Measurements from ENCODE around the gene SHPK.

The SHPK gene

GRCh38 chr17:3613124-3613523 lies 22.9 kb downstream of the SHPK start:
- DNase-seq (ENCODE audit: insufficient read length), result no peak
- TF ChIP-seq POLR2AphosphoS5 (IDR thresholded peaks at IDR 0.05; ENCODE audit: low read depth, low read length) (no peak), TAF1 (IDR thresholded peaks at IDR 0.05; ENCODE audit: borderline replicate concordance, low read depth, low read length) (no peak), POLR2A (IDR thresholded peaks at IDR 0.05; ENCODE audit: low read depth, low read length) (no peak)
- no peak for FAIRE-seq

GRCh38 chr17:3610523-3610922 lies 25.5 kb downstream of the SHPK start:
- no peak for DNase-seq (ENCODE audit: insufficient read length)
- TF ChIP-seq POLR2A (IDR thresholded peaks at IDR 0.05; ENCODE audit: low read depth, low read length), result no peak
- TF ChIP-seq TAF1 (IDR thresholded peaks at IDR 0.05; ENCODE audit: borderline replicate concordance, low read depth, low read length), result no peak
- TF ChIP-seq POLR2AphosphoS5 (IDR thresholded peaks at IDR 0.05; ENCODE audit: low read depth, low read length), result no peak
- no peak for FAIRE-seq

- DNase-seq (ENCODE audit: insufficient read length), result no peak
- FAIRE-seq, result no peak
- TF ChIP-seq TAF1 (IDR thresholded peaks at IDR 0.05; ENCODE audit: borderline replicate concordance, low read depth, low read length) (no peak), POLR2A (IDR thresholded peaks at IDR 0.05; ENCODE audit: low read depth, low read length) (no peak), POLR2AphosphoS5 (IDR thresholded peaks at IDR 0.05; ENCODE audit: low read depth, low read length) (no peak)
These were observed 26.4 kb downstream of the SHPK start for GRCh38 chr17:3609689-3610088.

- no peak for DNase-seq (ENCODE audit: insufficient read length)
- no peak for TF ChIP-seq TAF1 (IDR thresholded peaks at IDR 0.05; ENCODE audit: borderline replicate concordance, low read depth, low read length)
- TF ChIP-seq POLR2AphosphoS5 (IDR thresholded peaks at IDR 0.05; ENCODE audit: low read depth, low read length), result no peak
- no peak for TF ChIP-seq POLR2A (IDR thresholded peaks at IDR 0.05; ENCODE audit: low read depth, low read length)
These were observed 32.2 kb downstream of the SHPK start for GRCh38 chr17:3603870-3604259.

GRCh38 chr17:3603119-3603869 lies 32.8 kb downstream of the SHPK start:
- TF ChIP-seq TAF1 (IDR thresholded peaks at IDR 0.05; ENCODE audit: borderline replicate concordance, low read depth, low read length) (no peak), POLR2A (IDR thresholded peaks at IDR 0.05; ENCODE audit: low read depth, low read length) (no peak), POLR2AphosphoS5 (IDR thresholded peaks at IDR 0.05; ENCODE audit: low read depth, low read length) (no peak)
- FAIRE-seq (no peak), DNase-seq (ENCODE audit: insufficient read length) (no peak)

More at GRCh38 chr17:3603870-3604259, 32.2 kb downstream of the SHPK start:
- FAIRE-seq, result no peak

GRCh38 chr17:3602499-3602898 lies 33.6 kb downstream of the SHPK start:
- no peak for TF ChIP-seq POLR2A (IDR thresholded peaks at IDR 0.05; ENCODE audit: low read depth, low read length)
- no peak for TF ChIP-seq POLR2AphosphoS5 (IDR thresholded peaks at IDR 0.05; ENCODE audit: low read depth, low read length)
- TF ChIP-seq TAF1 (IDR thresholded peaks at IDR 0.05; ENCODE audit: borderline replicate concordance, low read depth, low read length), result no peak
- FAIRE-seq (no peak), DNase-seq (ENCODE audit: insufficient read length) (no peak)

- TF ChIP-seq POLR2AphosphoS5 (IDR thresholded peaks at IDR 0.05; ENCODE audit: low read depth, low read length) (no peak), TAF1 (IDR thresholded peaks at IDR 0.05; ENCODE audit: borderline replicate concordance, low read depth, low read length) (no peak), POLR2A (IDR thresholded peaks at IDR 0.05; ENCODE audit: low read depth, low read length) (no peak)
- DNase-seq (ENCODE audit: insufficient read length) (no peak), FAIRE-seq (no peak)
These were observed 35.4 kb downstream of the SHPK start for GRCh38 chr17:3600529-3601205.

GRCh38 chr17:3598078-3598477 lies 38.0 kb downstream of the SHPK start:
- TF ChIP-seq POLR2A (IDR thresholded peaks at IDR 0.05; ENCODE audit: low read depth, low read length), result no peak
- TF ChIP-seq TAF1 (IDR thresholded peaks at IDR 0.05; ENCODE audit: borderline replicate concordance, low read depth, low read length), result no peak
- no peak for TF ChIP-seq POLR2AphosphoS5 (IDR thresholded peaks at IDR 0.05; ENCODE audit: low read depth, low read length)
- DNase-seq (ENCODE audit: insufficient read length) (no peak), FAIRE-seq (no peak)

- DNase-seq (ENCODE audit: insufficient read length) (no peak), FAIRE-seq (no peak)
- TF ChIP-seq POLR2AphosphoS5 (IDR thresholded peaks at IDR 0.05; ENCODE audit: low read depth, low read length), result no peak
- no peak for TF ChIP-seq POLR2A (IDR thresholded peaks at IDR 0.05; ENCODE audit: low read depth, low read length)
- no peak for TF ChIP-seq TAF1 (IDR thresholded peaks at IDR 0.05; ENCODE audit: borderline replicate concordance, low read depth, low read length)
These were observed 39.1 kb downstream of the SHPK start for GRCh38 chr17:3596804-3597464.

- DNase-seq (ENCODE audit: insufficient read length), result no peak
- no peak for TF ChIP-seq TAF1 (IDR thresholded peaks at IDR 0.05; ENCODE audit: borderline replicate concordance, low read depth, low read length)
- no peak for TF ChIP-seq POLR2AphosphoS5 (IDR thresholded peaks at IDR 0.05; ENCODE audit: low read depth, low read length)
- TF ChIP-seq POLR2A (IDR thresholded peaks at IDR 0.05; ENCODE audit: low read depth, low read length), result no peak
- FAIRE-seq, result no peak
These were observed 41.1 kb downstream of the SHPK start for GRCh38 chr17:3594976-3595375.

GRCh38 chr17:3594051-3594800 lies 41.8 kb downstream of the SHPK start:
- TF ChIP-seq TAF1 (IDR thresholded peaks at IDR 0.05; ENCODE audit: borderline replicate concordance, low read depth, low read length) (no peak), POLR2A (IDR thresholded peaks at IDR 0.05; ENCODE audit: low read depth, low read length) (no peak)
- DNase-seq (ENCODE audit: insufficient read length) (no peak), FAIRE-seq (no peak)
